Measurements from ENCODE around the gene NFATC1.
"Not testable (repeated sequence)": the region's sequence is repeated elsewhere in the genome, so short reads cannot be mapped to it uniquely, and the experiment has no call there.

NFATC1 gene

DNA sequence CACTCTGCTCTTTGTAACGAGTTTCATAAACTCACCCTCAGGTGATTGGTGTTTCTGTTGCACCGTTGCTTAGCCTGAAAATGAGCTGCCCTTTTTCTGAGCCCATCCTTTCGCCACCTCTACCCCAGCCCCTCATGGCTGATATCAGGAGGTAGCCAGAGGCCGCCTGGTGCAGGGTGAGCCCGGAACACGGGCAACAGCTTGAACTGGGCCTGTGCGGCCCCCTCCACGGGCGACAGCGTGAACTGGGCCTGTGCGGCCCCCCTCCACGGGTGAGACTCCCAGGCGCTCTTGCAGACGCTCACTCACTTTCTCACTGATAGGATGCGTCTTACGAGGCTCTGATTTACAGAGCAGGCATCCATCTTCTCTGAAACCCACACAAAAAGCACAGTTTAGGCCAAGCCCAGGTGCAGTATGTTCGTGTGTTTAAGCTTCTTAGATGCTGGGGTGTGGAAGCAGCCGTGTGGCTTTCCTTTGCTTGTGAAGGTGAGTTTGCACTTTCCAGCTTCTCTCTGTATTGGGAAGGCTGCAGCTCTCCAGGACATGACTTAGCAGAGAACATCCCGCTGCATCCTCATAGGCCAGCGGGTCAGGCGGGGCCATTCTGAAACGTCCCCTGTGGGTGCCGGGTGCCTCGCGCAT is 83.5 kb downstream of the NFATC1 start:
- DNase-seq = no peak

DNA sequence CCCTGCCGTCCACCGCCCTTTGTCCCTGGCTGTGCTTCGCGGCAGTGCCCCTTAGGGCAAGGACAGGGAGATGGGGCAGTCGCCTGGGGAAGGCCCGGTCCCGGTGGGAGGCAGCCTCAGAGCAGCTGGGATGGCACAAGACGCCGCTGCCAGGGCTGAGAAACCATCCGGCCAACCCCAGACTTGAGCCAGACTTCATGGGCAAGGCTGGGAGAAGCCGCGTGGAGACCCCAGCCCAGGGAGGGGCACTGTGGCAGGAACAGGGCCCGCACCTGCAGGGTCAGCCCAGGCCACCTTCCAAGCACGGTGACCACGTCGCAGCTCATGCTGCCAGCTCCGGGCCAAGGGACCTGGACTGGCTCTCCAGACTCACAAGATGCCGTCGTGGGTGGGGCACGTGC is 84.0 kb downstream of the NFATC1 start:
- DNase-seq = no peak

DNA sequence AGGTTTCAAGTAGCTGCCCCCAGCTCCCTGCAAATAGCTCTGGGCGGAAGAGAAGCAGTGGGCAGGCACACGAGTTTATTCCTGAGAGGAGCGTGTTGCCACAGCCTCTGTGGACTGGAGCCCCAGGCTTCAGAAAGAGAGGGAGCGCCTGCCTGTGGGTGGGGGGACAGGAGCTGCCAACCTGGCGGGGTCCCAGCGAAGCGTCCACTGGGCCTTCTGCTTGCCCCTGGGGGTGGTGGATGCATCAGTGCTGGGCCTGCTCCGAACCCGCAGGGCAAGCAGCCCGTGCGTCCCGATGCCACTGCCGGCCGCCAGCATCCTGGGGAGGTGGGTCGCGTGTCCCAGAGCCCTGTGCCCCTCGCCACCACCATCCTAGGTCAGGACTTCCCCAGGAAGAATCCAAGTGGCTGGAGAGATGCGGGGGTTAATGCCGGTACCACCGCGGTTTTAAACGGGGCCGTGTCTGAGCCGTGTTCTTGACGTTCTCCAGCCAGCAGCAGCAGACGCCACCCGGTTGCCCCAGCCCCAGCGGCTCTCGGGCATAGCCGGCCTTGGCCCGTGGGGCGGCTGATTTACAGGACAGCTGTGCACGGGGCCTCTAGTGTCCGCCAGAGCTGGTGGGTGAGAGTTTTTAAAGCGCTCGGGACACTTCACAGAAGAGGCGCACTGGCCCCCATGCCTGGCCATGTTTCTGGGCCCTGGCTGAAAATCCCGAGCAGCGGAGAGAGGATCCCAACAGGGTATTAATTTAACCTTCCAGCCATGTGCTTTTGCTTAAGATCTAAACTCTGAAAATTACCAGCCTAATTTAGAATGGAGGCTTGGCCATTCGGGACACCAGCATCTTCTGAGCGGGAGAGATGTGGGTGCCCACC is 84.7 kb downstream of the NFATC1 start:
- no peak for DNase-seq

DNA sequence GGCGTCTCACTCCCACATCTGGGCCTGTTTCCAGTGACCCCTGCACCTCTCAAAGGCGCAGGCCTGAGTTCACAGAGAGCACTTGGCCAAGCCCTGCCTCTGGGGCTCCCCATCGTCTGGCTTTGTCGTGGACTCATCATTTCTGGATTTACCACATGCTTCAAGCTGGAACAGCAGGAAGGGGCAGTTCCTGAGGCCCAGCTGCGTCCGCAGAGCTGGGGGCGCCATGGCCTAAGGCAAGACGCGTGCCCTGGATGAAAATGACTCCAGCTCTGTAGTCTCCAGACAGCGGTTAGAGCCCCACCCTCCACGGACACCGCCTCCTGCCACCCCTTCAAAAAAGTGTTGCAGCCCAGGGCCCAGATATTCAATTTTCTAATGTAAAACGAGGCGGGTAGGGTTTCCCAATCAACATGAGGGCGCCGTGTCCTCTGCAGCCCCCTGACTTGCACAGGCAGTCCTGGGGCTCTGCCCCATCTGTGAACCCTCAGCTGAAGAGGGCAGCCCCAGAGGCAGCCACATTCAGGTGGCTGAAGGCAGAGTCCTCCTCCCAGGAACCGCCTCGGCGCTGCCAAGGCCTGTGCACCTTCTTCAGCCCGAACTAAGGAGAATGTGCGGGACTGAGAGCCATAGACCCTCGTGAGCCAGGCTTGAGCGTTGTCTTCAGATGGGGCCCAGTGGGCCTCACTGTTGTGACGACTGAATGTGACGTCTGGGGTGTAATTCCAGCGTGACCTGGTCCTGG is 85.5 kb downstream of the NFATC1 start:
- DNase-seq = no peak

DNA sequence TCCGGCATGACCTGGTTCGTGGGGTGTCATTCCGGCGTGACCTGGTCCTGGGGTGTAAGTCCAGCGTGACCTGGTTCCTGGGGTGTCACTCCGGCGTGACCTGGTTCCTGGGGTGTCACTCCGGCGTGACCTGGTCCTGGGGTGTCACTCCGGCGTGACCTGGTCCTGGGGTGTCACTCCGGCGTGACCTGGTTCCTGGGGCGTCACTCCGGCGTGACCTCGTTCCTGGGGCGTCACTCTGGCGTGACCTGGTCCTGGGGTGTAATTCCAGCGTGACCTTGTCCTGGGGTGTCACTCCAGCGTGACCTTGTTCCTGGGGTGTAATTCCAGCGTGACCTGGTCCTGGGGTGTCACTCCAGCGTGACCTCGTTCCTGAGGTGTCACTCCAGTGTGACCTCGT is 87.7 kb downstream of the NFATC1 start:
- DNase-seq = not testable (repeated sequence)

DNA sequence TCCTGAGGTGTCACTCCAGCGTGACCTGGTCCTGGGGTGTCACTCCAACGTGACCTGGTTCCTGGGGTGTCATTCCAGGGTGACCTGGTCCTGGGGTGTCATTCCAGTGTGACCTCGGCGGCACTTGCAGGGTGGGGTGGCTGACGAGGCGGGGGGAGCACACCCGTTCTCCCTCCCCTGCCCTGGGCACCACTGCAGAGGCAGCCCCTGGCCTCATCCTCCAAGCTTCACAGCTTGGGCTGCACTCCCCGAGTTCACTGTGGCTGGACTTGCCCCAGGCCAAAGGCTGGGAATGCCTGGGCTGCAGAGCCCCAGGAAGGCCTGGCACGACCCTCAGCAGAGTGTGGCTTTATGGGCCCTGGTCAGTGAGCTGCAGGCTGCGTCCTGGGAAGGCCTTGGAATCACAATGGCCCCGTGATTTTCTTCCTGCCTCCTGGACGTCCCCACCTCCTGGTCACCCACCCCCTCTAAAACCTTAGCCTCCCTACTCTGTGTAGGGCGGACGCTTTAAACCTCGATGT is 88.3 kb downstream of the NFATC1 start:
- no peak for DNase-seq

DNA sequence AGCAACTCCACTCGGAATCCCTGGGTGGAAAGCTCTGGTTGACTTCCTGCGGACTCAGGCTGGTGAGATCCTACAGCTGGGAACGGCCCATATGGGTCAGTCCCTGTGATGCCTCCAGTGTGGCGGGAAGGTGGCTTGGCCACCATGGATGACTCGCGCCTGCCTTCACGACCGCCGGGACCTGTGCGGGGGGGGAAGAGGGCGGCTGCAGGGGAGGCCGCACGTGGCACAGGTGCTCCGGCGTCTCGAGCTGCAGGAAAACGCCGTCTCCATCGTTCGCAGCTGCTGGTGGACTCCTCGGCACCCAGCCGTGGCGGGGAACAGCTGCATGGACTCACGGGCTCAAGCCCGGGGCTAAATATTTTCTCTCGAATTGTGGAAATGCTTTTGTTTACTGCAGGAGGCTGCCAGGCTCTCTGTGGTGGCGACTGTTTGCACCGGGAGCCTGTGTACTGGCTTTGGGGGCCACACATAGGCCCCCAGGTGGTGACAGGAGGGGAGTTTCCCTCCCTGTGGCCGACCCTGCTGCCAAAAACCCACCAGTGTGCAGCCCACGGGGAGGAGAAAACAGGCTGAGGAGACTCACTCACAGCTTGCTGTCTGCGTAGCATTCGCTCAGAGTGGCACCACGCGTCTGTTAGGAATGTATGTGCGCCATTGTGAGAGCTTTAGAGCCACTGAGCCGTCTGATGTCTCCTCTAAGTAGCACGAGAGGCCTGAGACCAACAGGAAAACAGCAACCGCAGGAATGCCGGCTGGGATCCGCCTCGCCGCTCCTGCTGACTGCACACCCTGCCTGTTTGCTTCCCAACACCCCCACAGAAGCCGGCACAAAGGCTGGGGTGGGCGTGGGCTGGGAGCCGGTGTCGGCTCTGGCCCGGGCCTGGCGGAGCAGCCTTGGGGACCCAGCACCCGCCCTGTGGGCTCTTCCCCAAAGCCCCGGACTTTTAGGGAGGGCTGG is 89.2 kb downstream of the NFATC1 start:
- no peak for DNase-seq

DNA sequence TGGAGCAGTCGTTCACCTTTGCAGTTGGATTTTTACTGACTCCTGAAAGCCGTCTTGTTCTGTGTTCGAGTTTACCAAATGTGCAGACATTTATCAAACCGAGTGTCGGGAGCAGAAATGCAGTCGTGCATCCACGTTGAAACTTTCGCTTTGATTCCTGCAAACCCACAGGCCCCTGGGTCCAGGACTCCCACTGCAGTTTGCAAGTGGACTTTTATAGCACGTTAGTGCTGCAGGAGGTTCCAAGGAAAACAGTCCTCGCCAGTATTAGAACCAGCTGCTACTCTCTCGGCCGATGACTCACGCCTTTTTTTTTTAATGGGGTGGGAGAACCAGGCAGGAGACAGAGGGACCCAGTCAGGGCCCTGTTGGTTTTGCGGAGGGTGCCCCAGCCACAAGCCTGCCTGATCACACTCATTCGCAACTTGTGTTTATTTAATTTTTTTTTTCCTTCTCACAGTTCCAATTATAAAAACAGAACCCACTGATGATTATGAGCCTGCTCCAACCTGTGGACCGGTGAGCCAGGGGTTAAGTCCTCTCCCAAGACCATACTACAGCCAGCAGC is 90.1 kb downstream of the NFATC1 start:
- no peak for DNase-seq

DNA sequence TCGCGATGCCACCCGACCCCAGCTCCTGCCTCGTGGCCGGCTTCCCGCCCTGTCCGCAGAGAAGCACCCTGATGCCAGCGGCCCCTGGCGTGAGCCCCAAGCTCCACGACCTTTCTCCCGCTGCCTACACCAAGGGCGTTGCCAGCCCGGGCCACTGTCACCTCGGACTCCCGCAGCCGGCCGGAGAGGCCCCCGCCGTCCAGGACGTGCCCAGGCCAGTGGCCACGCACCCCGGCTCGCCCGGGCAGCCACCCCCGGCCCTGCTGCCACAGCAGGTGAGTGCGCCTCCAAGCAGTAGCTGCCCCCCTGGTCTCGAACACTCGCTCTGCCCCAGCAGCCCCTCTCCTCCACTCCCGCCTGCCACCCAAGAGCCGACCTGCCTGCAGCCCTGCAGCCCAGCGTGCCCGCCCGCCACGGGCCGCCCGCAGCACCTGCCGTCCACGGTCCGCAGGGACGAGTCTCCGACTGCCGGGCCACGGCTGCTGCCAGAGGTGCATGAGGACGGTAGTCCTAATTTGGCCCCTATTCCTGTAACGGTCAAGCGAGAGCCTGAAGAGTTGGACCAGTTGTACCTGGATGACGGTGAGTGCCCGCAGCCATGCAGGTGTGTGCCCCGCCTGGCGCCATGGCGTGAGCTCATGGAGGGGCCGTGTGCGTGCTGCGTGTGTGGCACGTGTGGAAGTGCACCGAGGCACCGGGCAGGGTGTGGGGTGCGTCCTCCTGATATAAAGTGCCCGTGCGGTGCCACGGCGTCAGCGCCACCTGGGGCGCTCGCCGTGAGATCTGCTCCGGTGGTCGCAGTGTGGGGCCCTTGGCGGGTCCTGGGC is 90.8 kb downstream of the NFATC1 start:
- DNase-seq = no peak

DNA sequence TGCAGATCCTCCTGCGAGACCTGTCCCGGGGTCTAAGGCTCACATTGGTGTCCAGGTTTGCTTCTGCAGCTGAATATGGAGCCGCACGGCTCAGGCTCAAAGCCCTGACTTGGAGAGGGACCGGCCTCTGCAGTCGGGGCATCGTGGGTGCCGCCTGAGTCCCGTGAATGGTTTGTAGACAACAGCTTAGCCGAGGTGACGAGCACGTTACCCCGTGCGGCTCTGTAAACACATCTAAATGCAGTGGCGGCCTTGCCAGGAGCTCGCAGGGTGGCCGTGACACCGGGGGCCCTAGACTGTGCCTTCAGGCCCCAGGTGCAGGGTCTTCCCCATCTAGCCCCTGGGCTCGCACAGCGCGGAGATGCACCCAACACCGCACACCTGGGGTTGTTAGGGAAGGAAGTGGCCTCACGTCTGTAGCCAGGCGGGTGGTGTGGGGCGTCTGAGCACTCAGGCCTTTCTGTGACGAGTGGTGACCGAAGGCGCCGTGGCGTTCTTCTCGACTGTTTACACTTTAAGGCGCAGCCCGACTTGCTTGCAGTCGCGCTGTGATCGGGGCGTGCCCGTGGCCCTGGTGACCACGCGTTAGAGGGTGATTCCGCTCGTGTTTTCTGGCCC is 91.6 kb downstream of the NFATC1 start:
- DNase-seq = no peak

DNA sequence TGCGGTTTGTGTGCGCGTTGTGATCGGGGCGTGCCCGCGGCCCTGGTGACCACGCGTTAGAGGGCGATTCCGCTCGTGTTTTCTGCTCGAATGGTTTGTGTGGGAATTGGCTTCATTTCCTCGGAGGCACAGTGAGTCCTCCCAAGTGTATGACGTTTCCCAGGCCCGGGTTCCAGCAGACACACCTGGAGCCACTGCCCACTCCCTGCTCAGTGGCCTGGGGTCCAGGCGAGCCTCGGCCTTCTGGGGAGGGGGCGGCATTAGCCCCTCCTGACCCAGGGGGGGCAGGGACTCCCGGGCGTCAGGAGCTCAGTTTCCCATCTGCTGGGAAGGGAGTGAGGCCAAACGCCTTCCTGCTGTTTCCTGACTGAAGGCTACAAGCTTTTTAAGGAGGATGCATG is 92.1 kb downstream of the NFATC1 start:
- no peak for DNase-seq

DNA sequence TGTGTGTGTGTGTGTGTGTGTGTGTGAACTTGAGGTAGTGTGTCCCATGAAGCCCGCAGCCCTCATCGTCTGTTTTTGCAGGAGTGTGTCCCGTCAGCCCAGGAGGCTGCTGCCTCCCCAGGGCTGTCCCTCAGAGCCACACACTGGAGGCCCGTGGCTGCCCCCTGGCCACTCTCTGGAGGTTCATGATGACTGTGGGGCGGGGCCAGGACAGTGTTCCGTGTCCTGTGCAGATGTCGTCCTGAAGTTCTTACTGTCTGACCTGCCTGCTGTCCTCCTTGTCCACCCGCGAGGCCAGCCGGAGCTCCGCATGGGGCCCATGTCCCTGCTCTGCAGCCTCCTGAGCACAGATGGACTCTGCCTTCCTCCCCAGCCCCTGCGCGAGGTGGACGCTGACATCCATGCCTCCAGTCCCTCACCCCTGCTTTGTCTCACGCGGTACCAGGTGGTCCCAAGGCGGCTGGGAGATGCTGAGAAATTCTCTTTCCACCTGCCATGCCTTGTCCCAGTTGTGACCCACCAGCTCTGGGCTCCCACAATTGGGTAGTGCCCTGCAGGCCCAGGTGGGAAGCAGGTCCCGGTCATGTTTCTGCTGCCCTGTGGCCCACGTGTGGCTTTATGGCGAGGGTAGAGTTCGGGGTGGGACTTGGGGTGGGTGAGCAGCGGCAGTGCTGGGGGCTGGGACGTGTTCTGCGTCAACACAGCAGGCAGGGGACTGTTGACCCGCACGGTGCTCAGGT is 92.8 kb downstream of the NFATC1 start:
- DNase-seq = no peak

DNA sequence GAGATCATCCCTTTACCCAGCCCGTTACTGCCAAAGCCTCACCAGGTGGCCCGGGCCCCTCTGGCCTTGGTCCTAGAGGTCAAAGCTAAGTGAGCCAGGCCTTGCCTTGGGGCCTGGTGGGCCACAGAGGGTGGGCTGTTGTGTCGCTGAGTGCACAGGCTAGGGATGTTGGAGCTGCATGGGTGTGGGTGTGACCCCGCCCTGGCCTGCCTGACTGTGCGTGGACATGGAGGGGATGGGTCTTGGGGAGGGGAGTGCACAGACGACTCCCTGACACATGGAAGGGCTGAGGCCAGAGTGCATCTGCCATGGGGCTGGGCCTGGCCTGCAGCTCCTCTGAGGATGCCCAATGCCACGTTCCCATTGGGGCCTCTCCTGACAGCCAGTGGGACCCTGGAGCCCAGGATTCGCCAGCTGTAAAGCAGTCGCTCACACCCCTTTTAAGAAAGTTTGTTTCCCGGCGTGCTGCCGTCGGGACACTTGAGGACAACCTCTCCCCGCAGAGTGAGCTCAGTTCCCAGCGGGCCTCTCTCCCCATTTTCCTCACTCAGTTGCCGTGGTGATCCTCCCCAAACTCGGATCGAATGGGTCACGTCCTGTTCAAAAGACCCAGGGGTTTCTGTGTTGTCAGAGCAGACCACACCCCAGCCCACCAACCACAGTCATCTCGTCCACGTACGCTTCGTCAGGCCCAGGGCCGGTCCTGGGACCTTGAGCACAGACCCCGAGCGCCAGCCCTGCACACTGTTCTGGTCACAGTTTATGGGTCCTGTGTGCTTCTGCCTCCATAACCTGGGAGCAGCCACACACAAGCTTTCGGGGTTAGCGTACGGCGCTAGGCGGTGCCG is 93.5 kb downstream of the NFATC1 start:
- no peak for DNase-seq

DNA sequence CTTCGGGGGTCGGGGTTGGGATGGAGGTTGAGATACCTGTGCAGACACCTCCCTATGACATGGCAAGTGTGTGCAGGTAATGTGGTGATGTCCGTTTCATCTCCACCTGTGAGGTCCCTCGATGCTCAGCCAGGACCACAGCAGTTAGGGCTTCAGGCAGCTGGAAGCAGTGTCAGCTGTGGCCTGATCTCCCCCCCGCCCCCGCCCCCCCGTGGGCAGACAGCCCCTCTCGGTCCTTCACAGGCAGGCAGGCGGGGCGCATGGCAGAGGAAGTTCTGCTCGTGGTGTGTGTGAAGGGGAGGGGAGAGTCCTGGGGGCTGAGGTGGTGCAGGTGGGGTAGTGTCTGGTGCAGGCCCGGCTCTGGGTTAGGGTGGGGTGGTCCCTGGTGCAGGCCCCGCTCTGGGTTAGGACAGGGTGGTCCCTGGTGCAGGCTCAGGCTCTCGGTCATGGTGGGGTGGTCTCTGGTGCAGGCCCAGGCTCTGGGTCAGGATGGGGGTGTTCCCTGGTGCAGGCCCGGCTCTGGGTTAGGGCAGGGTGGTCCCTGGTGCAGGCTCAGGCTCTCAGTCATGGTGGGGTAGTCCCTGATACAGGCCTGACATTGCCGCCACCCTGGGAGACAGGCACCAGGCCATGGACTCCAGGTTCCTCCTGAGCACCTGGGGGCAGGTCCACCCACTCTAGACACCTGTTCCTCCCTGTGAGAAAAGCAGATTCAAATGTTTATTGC is 94.3 kb downstream of the NFATC1 start:
- DNase-seq = no peak

DNA sequence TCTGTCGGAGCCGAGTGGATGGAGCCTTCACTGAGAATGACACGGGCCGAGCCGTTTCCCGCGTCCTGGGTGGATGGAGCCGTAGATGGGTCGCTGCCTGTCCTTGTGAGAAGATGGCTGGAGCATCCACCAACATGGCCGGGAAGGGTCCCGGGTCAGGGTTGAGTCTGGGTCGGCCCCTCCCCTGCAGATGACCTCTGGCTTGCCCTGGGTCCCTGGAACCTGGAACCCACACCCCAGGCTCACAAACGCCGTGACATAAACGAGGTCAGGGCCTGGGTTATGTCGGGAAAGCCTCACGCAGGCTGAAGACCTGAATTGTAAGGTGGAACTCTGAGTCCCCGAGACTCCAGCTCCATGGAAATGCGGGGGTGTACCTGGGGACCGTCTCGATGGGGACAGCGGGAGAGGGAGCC is 94.9 kb downstream of the NFATC1 start:
- DNase-seq = no peak

DNA sequence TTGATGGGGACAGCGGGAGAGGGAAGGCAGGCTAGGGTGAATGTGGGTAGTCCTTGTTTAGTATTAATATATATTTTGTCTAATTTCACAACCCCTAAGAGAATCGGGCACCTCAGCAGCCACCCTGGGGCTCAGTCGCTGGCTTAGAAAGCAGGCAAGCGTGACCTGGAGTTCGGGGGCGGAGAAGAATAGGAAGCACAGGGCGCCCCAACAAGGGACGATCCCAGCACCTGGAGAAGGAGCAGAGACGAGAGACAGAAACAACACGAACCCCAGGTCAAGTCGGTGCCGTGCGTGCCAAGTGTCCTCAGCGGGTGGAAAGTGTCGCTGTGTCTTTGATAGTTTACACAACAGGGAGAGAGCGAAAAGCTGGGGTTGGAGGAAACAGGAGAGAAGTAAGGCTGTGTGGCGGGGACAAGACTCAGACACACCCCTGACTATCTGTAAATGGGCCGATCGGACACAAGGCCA is 95.4 kb downstream of the NFATC1 start:
- DNase-seq = no peak

DNA sequence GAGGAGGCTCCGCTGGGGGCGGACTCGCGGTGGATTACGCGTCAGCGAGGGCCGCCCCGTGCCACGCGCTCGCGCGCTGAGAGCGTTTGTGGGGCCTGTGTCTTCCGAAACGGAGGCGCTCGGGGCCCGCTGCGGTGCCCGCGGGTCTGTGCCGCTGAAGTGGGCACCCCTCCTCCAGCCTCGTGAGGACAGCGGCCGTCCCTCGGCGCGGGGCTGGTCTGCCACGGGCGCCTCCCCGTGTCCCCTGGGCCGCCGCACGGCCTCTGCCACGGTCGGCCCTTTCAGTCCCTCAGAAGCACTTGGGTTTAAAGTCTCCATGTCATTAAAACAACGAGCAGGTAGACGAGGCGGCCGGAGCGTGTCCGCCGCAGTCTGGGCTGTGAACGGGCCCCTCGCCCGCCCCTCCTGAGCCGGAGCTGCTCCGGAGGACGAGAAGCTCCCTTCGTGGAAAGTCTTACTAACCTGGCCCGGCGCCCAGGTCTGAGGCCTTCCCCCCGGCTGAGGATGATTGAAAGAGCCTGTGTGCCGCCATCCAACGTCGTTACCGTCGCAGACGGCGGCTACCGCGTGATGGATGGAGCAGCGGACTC is 97.6 kb downstream of the NFATC1 start:
- no peak for DNase-seq

DNA sequence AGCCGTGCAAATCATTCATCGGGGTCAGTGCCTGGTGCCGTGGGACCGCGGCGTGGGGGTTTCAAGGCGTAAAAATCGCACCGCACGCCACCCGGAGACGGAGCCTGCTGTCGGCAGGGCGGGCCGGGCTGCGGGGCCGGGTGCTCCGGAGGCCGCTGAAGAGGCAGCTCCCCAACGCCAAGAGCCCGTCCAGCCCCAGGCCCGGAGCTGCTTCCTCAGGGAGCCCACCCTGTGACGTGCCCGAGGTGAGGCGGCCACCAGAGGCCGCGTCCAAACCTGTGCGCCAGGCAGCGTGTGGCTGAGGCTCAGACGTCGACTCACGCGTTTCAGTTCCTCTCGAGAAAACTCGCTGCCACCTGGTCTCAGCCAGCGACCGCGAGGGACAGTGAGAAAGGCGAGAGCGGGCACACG is 98.1 kb downstream of the NFATC1 start:
- DNase-seq = no peak
